Stimulated activated naive CD4-positive, alpha-beta T cell treated with Interleukin-2 at 50 U/mL for 16 hours (primary cell): ENCODE measurements around the gene RBM19.

ENCODE experiments used
- DNase-seq: peaks from one replicate; lab custom pipeline; 2025; lab: John Stamatoyannopoulos, UW

Gene RBM19

DNA sequence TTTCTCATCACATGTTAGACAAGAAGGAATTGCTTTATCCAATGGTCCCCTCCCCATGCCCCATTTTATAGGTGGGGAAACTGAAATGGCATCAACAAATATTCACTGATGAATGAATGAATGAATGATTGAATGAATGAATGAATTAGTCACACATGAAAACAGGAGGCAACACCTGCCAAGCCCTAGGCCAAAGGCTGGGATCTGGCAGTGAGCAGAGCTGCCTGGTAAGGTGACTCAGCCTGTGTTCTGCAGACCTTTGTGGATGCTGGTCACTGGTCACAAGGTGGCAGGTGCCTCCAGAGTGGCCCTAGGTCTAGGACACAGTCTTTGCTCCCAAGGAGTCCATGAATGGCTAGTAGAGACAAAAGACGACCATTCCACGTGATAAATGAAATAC lies 188.4 kb downstream of the RBM19 start:
- DNase-seq: no peak

DNA sequence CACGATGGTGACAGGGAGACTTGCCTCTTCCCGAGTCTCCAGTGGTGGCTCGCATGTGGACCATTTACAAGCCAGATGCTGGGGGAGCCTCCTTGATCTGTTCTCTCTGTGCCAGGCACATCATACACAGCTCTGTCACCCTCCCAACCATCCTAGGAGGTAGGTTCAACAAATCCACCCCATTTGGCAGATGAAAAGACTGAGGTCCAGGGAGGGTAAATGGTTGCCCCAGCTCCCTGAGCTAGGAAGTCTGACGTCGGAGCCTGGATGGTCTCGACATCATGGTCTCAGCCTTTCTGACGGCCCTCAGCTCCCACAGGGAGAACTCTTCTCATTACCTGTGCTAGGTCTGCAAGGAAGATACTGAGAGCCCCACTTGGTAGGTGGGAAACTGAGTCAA lies 189.6 kb downstream of the RBM19 start:
- no peak for DNase-seq

DNA sequence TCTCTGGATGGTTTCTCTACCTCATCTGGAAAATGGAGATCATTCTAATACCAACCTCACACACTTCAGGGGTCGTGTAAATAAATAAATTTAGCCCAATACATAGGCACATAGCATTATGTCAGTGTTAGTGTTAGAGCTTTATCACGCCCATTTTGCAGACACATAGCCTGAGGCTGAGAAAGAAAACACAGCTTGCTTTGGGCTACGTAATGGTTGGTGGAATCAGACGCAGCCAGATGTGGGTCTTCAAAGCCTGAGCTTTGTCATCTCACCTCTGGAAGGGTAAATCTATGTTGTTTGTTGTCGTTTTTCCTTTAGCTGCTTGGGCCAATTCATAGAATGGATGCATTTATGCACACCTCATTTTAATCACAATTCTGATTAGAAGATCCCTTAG lies 191.6 kb downstream of the RBM19 start:
- DNase-seq: no peak

DNA sequence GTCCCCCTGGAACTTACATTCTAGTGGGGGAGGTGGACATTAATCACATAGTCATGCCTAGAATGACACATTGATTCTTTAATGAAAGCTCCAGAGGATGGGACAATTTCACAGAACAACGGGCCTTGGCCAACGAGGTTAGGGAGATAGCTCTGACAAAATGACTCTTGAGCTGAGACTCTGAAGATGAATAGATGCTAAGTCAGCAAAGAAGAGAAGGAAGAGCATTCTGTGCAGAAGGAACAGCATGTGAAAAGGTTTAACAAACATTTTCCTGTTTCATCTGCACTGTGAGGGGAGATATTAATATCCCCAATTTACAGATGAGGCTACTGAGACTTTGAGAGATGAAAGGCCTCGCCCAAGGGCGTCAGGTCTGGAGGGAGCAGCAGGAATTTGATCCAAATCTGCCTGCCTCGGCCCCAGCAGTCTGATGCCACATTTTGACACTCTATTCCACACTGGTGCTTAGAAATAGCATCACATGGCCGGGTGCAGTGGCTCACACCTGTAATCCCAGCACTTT lies 193.6 kb downstream of the RBM19 start:
- no peak for DNase-seq

DNA sequence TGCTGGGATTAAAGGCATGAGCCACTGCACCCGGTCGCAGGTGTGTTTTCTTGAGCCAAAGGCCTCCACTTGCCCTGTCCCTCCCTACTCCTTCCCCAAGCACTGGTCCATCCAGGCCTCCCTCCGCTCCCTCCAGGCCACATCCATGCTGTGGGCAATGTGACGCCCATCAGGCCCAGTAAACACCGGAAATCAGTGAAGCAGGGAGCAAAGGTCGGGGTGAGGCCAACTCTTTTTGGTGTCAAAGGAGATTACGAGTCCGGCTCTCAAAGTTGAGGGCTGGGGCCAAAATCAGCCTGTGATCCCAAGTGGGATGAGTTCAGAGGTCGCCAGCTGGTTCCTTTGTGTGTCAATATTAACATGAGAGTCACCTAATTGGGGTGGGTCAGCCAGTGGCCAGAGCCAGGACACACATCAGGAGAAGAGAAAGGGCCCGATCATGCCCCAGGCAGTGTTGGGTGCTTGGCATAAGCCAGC lies 195.7 kb downstream of the RBM19 start:
- DNase-seq: no peak

DNA sequence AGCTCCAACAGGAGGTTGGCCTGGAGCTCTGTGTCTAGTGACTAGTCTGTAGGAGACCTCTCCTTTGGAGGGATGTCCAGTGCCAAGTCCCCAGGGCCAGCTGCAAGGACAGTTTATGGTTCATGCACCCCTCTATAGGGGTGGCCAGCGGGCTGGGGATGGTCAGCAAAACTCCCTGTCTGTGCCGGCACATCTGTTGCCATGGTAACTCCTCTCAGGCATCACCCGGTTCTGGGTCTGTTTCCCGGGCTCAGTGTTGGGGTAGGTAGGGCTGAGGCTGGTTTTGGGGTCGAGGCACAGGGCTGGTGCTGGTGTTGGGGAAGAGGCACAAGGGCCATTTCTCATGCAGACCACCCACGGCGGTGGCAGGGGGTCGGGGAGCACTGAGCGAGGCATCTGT lies 196.8 kb downstream of the RBM19 start:
- no peak for DNase-seq

DNA sequence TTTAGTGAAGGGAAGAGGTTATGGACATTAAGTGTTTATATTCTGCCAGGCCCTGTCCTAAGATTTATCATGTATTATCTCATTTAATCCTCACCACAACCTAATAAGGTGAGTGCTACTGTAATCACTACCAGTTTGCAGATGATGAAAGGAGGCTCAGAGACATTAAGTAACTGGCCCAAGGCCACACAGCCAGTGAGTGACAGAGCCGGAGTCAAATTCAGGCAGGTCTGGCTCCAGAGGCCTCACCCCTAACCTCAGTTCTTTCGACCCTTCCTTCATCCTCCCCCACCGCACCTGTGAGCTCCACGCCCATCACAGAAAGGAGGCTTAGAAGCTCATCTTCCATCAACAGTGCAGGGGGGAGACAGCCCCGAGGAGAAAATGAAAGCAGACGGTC lies 197.3 kb downstream of the RBM19 start:
- DNase-seq: no peak

DNA sequence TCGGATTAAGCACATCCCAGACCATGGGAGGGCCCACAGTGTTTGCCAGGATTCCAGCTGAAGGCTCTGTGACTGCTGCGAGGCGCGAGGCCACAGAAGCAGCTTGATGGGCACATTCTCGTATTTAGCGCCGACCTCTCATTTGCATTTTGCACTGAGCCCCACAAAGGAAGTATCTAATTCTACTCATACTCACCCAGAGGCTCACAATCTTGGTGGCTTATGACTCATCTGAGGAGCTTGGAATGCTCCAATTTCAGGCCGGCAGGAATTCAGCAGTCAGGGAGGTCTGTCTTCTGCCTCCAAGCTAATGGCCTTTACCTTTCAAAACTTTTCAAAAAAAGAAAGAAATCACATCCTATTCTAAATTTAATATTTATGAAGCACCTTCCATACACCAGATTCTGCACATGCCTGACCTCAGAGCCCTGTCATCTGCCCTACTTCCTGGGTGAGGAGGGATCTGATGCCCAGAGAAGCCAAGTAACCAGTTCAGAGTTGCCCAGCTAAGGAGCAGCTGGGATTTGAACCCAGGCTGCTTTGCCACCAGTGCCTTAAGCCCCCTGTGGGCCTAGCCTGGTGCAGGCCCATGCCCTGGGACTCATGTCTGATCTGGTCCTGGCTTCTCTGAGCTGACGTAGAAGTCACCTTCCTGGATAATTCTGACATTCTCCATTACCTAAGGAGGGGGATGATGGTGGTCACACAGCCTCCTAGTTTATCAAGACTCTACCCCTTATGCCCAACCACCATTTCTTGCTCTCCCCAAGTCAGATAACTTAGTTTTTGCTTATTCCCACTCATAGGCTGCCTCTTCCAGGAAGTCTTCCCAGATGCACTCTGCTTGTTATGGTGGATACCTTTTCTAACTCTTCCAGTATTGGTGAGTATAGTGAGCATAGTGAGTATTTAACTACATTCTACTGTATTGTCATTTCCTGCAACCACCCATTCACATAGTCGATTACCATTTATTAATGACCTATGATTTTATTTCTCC lies 198.9 kb downstream of the RBM19 start:
- no peak for DNase-seq
